HG02759 (cell line): ENCODE measurements around the gene SNAI1.
"Not testable (repeated sequence)": the region's sequence is repeated elsewhere in the genome, so short reads cannot be mapped to it uniquely, and the experiment has no call there.

Experiments
- ATAC-seq: cut with Tn5 transposase; IDR thresholded peaks from one replicate; pipeline ENCODE4 v1.9.1; 2021; ENCODE audit warnings: mild to moderate bottlenecking, moderate library complexity; ENCODE audit not compliant: unreplicated experiment

The SNAI1 gene

GRCh38 chr20:49982346-49983122 lies at the start of gene SNAI1:
TSS of gene SNAI1 (plus strand) at chr20:49982980. CDS start at chr20:49983060, 80 bp downstream.
- ATAC-seq = peak; percentile 87

DNA sequence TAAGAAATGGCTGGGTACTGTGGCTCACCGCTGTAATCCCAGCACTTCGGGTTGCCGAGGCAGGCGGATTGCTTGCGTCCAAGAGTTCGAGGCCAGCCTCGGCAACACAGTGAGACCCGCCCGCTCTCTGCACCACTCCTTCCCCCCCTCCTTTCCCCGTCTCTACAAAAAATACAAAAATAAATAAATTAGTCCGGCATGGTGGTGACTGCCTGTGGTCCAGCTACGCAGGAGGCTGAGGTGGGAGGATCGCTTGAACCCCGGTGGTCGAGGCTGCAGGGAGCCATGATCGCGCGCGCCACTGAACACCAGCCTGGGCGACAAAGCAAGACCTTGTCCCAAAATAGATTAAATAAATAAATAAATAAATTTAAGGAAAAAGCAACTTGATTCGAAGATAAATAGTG lies 47.0 kb upstream of the SNAI1 start:
- no peak for ATAC-seq

- peak; percentile 74 for ATAC-seq
These were observed 46.4 kb upstream of the SNAI1 start, which contains the start of gene RNF114 for GRCh38 chr20:49936153-49937026. TSS of gene RNF114 (plus strand) at chr20:49936397. CDS start at chr20:49936413, 16 bp downstream.

GRCh38 chr20:49937027-49937929 lies 45.5 kb upstream of the SNAI1 start:
- ATAC-seq = peak; percentile 5

DNA sequence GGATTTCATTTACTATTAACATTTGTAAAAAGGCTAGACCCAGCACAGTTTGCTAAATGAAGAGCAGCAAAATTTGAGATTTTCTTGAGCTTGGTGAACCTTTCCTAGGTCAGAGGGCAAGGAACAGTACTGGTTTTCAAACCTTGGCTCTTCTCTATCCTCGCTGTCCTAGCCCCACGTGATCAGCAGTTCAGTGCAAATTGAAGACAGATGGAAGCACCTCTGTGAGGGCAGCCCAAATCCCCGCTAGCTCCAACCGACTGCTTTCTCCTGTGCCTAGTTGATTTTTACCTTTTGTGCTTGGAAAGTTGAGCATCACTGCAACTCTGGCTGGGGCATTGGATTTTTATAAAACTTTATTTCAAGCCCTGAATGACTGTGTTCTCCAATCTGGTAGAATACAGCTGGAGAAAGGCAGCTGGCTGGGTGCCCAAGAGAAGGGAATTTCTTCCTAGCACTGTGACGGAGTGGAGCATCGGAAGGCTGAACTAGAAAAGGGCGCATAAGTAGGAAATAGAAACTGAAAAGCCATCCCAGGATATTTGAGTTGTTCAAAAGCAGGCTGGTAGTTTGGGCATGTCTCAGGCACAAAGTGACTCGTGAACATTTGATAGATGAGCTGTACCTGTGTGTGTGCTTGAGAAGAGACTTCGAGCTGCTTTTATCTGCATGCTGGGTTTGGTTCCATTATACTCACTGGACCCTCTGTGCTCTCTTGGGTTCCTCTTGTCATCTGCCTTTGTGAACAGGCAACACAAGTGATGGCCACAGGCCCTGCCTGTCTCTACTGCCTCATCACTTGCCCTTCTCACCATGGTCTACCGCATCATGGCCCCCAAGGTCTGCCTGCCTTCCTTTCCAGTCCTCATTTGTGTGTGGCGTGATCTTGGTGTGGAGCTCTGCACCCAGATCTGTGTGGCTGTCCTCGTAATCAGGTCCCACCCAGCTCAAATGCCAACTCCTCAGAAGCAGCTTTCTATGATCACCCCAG lies 44.3 kb upstream of the SNAI1 start:
- ATAC-seq = no peak

- no peak for ATAC-seq
These were observed 41.3 kb upstream of the SNAI1 start for GRCh38 chr20:49941456-49941855.

DNA sequence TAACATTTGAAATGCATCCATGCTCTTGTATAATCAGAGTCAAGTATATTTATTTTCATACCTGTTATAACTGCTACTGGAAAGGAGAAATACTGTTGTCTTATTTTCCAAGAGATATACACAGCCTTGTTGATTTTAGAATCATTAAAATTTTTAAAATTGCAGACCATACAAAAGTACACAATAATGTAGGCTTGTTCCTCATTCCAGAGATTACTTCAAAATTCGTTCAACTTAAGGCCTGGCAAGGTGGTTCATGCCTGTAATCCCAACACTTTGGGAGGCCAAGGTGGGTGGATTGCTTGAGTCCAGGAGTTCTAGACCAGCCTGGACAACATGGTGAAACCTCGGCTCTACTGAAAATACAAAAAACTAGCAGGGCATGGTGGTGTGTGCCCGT lies 40.5 kb upstream of the SNAI1 start:
- no peak for ATAC-seq

GRCh38 chr20:49942942-49943341 lies 39.8 kb upstream of the SNAI1 start:
- no peak for ATAC-seq

DNA sequence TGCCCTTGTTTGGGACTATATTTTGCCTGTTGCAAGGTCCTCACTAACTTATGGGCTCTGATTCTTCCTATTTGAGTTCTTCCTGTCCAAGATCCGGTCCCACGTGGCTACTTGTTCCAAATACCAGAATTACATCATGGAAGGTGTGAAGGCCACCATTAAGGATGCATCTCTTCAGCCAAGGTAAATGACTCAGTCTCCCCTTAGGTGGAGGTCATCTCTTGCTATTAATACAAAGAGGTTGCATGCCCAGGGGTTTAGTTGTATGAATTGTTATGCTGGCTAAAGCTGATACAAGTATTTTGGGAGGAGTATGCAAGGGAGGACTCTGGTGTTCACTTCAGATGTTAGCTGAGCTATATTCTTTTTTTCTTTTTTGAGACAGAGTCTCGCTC lies 37.5 kb upstream of the SNAI1 start:
- no peak for ATAC-seq

GRCh38 chr20:49945701-49946477 lies 36.9 kb upstream of the SNAI1 start:
- no peak for ATAC-seq

- ATAC-seq = no peak
These were observed 34.6 kb upstream of the SNAI1 start for GRCh38 chr20:49948178-49948577.

- ATAC-seq = no peak
These were observed 33.8 kb upstream of the SNAI1 start for GRCh38 chr20:49948809-49949507.

DNA sequence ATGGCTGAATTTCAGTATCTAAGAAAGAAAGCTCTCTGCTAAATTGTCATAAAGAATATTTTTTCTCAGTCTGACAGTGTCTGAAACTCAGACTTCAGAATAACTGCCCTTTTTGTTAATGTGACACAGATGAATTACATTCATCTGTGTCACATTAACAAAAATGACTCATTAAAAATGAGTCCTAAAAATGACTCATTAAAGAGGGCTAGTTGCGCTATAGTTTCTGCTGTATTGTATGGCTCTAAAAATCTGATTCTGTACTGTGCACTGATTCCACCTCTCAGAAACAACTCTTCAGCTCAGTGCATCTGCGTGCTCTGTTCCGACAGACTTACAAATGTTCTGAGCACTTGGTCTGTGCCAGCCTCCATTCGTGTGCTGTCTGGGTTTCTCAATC lies 31.6 kb upstream of the SNAI1 start:
- ATAC-seq = no peak

DNA sequence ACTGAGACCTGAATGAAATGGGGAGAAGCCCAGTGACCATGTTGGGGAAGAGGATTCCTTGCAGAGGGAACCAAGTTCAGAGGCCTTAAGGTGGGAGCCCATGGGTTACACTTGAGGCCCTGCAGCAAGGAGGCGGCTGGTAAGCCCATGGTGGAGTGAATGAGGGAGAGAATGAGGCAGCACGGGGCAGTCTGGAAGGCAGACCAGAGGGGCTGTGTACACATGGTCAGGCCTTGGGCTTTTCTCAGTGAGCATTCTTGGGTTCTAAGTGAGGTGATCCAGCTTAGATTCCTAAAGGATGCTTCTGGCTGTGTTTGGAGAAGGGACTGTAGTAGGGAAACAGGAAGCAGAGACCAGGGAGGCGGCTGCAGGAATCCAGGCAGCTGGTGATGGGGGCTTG lies 27.6 kb upstream of the SNAI1 start:
- ATAC-seq = no peak

GRCh38 chr20:49955830-49956396 lies 26.9 kb upstream of the SNAI1 start:
- ATAC-seq = not testable (repeated sequence)

DNA sequence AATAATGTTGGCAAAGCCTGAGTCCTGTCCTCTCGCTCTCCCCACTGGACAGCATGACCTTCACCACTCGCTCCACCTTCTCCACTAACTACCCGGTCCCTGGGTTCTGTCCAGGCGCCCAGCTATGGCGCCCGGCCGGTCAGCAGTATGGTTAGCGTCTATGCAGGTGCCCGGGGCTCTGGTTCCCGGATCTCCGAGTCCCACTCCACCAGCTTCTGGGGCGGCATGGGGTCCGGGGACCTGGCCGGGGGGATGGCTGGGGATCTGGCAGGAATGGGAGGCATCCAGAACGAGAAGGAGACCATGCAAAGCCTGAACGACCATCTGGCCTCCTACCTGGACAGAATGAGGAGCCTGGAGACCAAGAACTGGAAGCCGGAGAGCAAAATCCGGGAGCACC lies 26.1 kb upstream of the SNAI1 start:
- ATAC-seq = no peak

DNA sequence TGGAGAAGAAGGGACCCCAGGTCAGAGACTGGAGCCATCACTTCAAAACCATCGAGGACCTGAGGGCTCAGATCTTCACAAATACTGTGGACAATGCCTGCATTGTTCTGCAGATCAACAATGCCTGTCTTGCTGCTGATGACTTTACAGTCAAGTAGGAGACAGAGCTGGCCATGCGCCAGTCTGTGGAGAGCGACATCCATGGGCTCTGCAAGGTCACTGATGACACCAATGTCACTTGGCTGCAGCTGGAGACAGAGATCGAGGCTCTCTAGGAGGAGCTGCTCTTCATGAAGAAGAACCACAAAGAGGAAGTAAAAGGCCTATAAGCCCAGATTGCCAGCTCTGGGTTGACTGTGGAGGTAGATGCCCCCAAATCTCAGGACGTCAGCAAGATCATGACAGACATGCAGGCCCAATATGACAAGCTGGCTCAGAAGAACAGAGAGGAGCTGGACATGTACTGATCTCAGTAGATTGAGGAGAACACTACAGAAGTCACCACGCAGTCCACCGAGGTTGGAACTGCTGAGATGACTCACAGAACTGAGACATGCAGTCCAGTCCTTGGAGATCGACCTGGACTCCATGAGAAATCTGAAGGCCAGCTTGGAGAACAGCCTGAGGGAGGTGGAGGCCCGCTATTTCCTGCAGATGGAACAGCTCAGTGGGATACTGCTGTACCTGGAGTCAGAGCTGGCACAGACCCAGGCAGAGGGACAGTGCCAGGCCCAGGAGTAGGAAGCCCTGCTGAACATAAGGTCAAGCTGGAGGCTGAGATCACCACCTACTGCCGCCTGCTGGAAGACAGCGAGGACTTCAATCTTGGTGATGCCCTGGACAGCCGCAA lies 25.5 kb upstream of the SNAI1 start:
- not testable (repeated sequence) for ATAC-seq
